ENCODE results near the gene SIK2. TPM values are rescaled to one million over a fixed set of nuclear protein-coding genes. Genes with fewer than 3 reads are reported as not detected.
A peak's percentile ranks its signal among the peaks of the same experiment; 100 is the strongest.

Gene SIK2
- total and polyA plus RNA-seq, 4 donors: 7.2 to 31.8 (median 17.3) TPM

- whole genome bisulfite sequencing, 2 donors: 55 to 58% methylated on average over 3 of the region's 3 CpGs
Observed at GRCh38 chr11:111665777-111666176, 63.5 kb downstream of the SIK2 start.

GRCh38 chr11:111668980-111669379, 66.7 kb downstream of the SIK2 start:
- WGBS, 2 donors: 90 to 93% methylated on average over 1 of the region's 1 CpG
- ATAC-seq (ENCODE audit: insufficient read depth, low FRiP score): no peak

More at GRCh38 chr11:111665777-111666176, 63.5 kb downstream of the SIK2 start:
- Histone ChIP-seq H3K4me3 (no peak overlapping the region), H3K36me3 (ENCODE audit: control insufficient read depth in 4 of 4, insufficient read depth in 4 of 4, low read length in 4 of 4) (peaks cover 0 to 5% (median 0%) of the 10 kb centered on the region in 4 donors), H3K27ac (ENCODE audit: low read depth in 1 of 2, low read length in 1 of 2) (no peak overlapping the region), H3K4me1 (ENCODE audit: control insufficient read depth in 5 of 5, insufficient read depth in 5 of 5, low read length in 5 of 5) (peaks cover 7 to 11% (median 8%) of the 10 kb centered on the region in 5 donors), H3K9me3 (ENCODE audit: control insufficient read depth in 4 of 4, insufficient read depth in 3 of 4, low read length in 3 of 4) (no peaks in the 10 kb centered on the region), H3K27me3 (ENCODE audit: control insufficient read depth in 3 of 3, insufficient read depth in 3 of 3, low read length in 2 of 3) (no peaks in the 10 kb centered on the region), H3K9ac (ENCODE audit: insufficient read depth in 1 of 2, low read length in 2 of 2) (no peak overlapping the region)
- no peak for ATAC-seq (ENCODE audit: insufficient read depth, low FRiP score)
- peak; percentile 56 to 87 (median 78) for DNase-seq
- no peak for TF ChIP-seq CTCF (IDR thresholded peaks at IDR 0.05; ENCODE audit: control extremely low read depth, extremely low read depth)

GRCh38 chr11:111671383-111671782, 69.1 kb downstream of the SIK2 start:
- no peaks in the 10 kb centered on the region for H3K9me3 ChIP-seq (ENCODE audit: control insufficient read depth in 4 of 4, insufficient read depth in 3 of 4, low read length in 3 of 4)
- DNase-seq (no peak), ATAC-seq (ENCODE audit: insufficient read depth, low FRiP score) (no peak)
- H3K4me1 ChIP-seq (ENCODE audit: control insufficient read depth in 5 of 5, insufficient read depth in 5 of 5, low read length in 5 of 5): peaks cover 0 to 6% (median 0%) of the 10 kb centered on the region in 5 donors
- H3K9ac ChIP-seq (ENCODE audit: insufficient read depth in 1 of 2, low read length in 2 of 2): no peak overlapping the region
- no peak overlapping the region for H3K27ac ChIP-seq (ENCODE audit: low read depth in 1 of 2, low read length in 1 of 2)
- no peaks in the 10 kb centered on the region for H3K27me3 ChIP-seq (ENCODE audit: control insufficient read depth in 3 of 3, insufficient read depth in 3 of 3, low read length in 2 of 3)
- no peak overlapping the region for H3K4me3 ChIP-seq
- peaks cover 9 to 20% (median 16%) of the 10 kb centered on the region in 4 donors for H3K36me3 ChIP-seq (ENCODE audit: control insufficient read depth in 4 of 4, insufficient read depth in 4 of 4, low read length in 4 of 4)
- TF ChIP-seq CTCF (IDR thresholded peaks at IDR 0.05; ENCODE audit: control extremely low read depth, extremely low read depth): no peak
- 95 to 98% methylated on average over 1 of the region's 1 CpG for WGBS, 2 donors

More at GRCh38 chr11:111668980-111669379, 66.7 kb downstream of the SIK2 start:
- no peak for DNase-seq
- peaks cover 0 to 8% (median 1%) of the 10 kb centered on the region in 5 donors for H3K4me1 ChIP-seq (ENCODE audit: control insufficient read depth in 5 of 5, insufficient read depth in 5 of 5, low read length in 5 of 5)
- peaks cover 0 to 11% (median 9%) of the 10 kb centered on the region in 4 donors for H3K36me3 ChIP-seq (ENCODE audit: control insufficient read depth in 4 of 4, insufficient read depth in 4 of 4, low read length in 4 of 4)
- H3K9ac ChIP-seq (ENCODE audit: insufficient read depth in 1 of 2, low read length in 2 of 2): no peak overlapping the region
- H3K9me3 ChIP-seq (ENCODE audit: control insufficient read depth in 4 of 4, insufficient read depth in 3 of 4, low read length in 3 of 4): no peaks in the 10 kb centered on the region
- no peak overlapping the region for H3K27ac ChIP-seq (ENCODE audit: low read depth in 1 of 2, low read length in 1 of 2)
- no peaks in the 10 kb centered on the region for H3K27me3 ChIP-seq (ENCODE audit: control insufficient read depth in 3 of 3, insufficient read depth in 3 of 3, low read length in 2 of 3)
- no peak for TF ChIP-seq CTCF (IDR thresholded peaks at IDR 0.05; ENCODE audit: control extremely low read depth, extremely low read depth)
- no peak overlapping the region for H3K4me3 ChIP-seq

- Histone ChIP-seq H3K9ac (ENCODE audit: insufficient read depth in 1 of 2, low read length in 2 of 2) (no peak overlapping the region), H3K36me3 (ENCODE audit: control insufficient read depth in 4 of 4, insufficient read depth in 4 of 4, low read length in 4 of 4) (peaks cover 9 to 20% (median 16%) of the 10 kb centered on the region in 4 donors), H3K27me3 (ENCODE audit: control insufficient read depth in 3 of 3, insufficient read depth in 3 of 3, low read length in 2 of 3) (no peaks in the 10 kb centered on the region), H3K4me3 (no peak overlapping the region), H3K27ac (ENCODE audit: low read depth in 1 of 2, low read length in 1 of 2) (no peak overlapping the region), H3K9me3 (ENCODE audit: control insufficient read depth in 4 of 4, insufficient read depth in 3 of 4, low read length in 3 of 4) (no peaks in the 10 kb centered on the region), H3K4me1 (ENCODE audit: control insufficient read depth in 5 of 5, insufficient read depth in 5 of 5, low read length in 5 of 5) (peaks cover 0 to 10% (median 0%) of the 10 kb centered on the region in 5 donors)
- no peak for DNase-seq
- TF ChIP-seq CTCF (IDR thresholded peaks at IDR 0.05; ENCODE audit: control extremely low read depth, extremely low read depth): no peak
- 58 to 82% methylated on average over 1 of the region's 1 CpG for WGBS, 2 donors
- ATAC-seq (ENCODE audit: insufficient read depth, low FRiP score): no peak
Observed at GRCh38 chr11:111672949-111673348, 70.7 kb downstream of the SIK2 start.
